Esophagus squamous epithelium (tissue), 5 donors: ENCODE results near the gene SLC27A6. TPM values are rescaled to one million over a fixed set of nuclear protein-coding genes. Genes with fewer than 3 reads are reported as not detected.
"Not testable (repeated sequence)": the region's sequence is repeated elsewhere in the genome, so short reads cannot be mapped to it uniquely, and the experiment has no call there.

Source experiments
- DNase-seq: peaks from one replicate; lab custom pipeline; 2025; lab: John Stamatoyannopoulos, UW
- H3K27ac ChIP-seq, 4 donors: fragments of 200-600 bp; sonication (generic); one replicate each; pipeline ENCODE4 v1.5.1; 2016 to 2019; ENCODE audit warnings: mild to moderate bottlenecking in 1 of 4
- H3K27me3 ChIP-seq, 4 donors: fragments of 200-600 bp; sonication (generic); 1 replicate in 3 of 4; 2 replicates in 1 of 4; pipeline versions ENCODE4 v1.5.1 to v1.6.0; 2017 to 2021; ENCODE audit warnings: antibody characterized with exemption in 1 of 4
- H3K36me3 ChIP-seq, 3 donors: fragments of 200-600 bp; sonication (generic); one replicate each; pipeline ENCODE4 v1.5.1; 2016 to 2019
- H3K4me1 ChIP-seq, 3 donors: fragments of 200-600 bp; sonication (generic); one replicate each; pipeline ENCODE4 v1.5.1; 2017 to 2019
- H3K4me3 ChIP-seq, 4 donors: fragments of 200-600 bp; sonication (generic); 1 replicate in 3 of 4; 2 replicates in 1 of 4; pipeline ENCODE4 v1.5.1; 2016 to 2019; ENCODE audit warnings: mild to moderate bottlenecking in 2 of 4, moderate library complexity in 1 of 4
- H3K9me3 ChIP-seq, 3 donors: fragments of 200-600 bp; sonication (generic); one replicate each; pipeline ENCODE4 v1.5.1; 2016 to 2019
- CTCF ChIP-seq, 6 experiments: fragments of 450-650 bp in 4 of 6; fragments of 200-600 bp in 2 of 6; sonication (generic) in 2 of 6; IDR thresholded peaks; one replicate each; pipeline ENCODE4 v1.5.1; 2016 to 2019; ENCODE audit warnings: antibody characterized with exemption in 6 of 6, mild to moderate bottlenecking in 4 of 6, moderate library complexity in 4 of 6
- POLR2A ChIP-seq, 4 donors: fragments of 450-650 bp; IDR thresholded peaks; one replicate each; pipeline ENCODE4 v1.6.1; 2017; ENCODE audit warnings: antibody characterized with exemption in 4 of 4, mild to moderate bottlenecking in 4 of 4, moderate library complexity in 3 of 4
- WGBS, 2 donors: methylation state at CpG; one replicate each; pipeline ENCODE4 v1.1.5; 2018; 5-methylcytosine and 5-hydroxymethylcytosine counted together
- intact Hi-C: fragments of 100-400 bp; cut with DNase I; formaldehyde crosslinking; loops from one replicate; pipeline ENCODE4 v1.15.0; 2022
- total RNA-seq, 4 donors: library from RNA; depleted of rRNA; stranded (reverse); fragments of >200 nt; gene quantifications; one replicate each; pipeline ENCODE4 v1.1.0, GENCODE V29; 2016
- donor health status: DM: yes; HTN: yes; CAD: no.

Gene SLC27A6
- total RNA-seq, 4 donors from 2014 or later, result 1.3 to 8.0 (median 4.7) TPM

GRCh38 chr5:129031886-129032683, 66.8 kb downstream of the SLC27A6 start:
- Histone ChIP-seq H3K27me3 (no peaks in the 10 kb centered on the region), H3K4me1 (no peaks in the 10 kb centered on the region), H3K9me3 (no peaks in the 10 kb centered on the region), H3K4me3 (no peak overlapping the region), H3K27ac (no peak overlapping the region), H3K36me3 (no peaks in the 10 kb centered on the region)
- no peak for DNase-seq
- TF ChIP-seq POLR2A (IDR thresholded peaks at IDR 0.05) (no peak), CTCF (IDR thresholded peaks at IDR 0.05) (no peak)
- intact Hi-C loops, result no loop called here

GRCh38 chr5:129036257-129036656, 71.0 kb downstream of the SLC27A6 start:
- intact Hi-C loops, DNase-seq: not testable (repeated sequence)
- WGBS, 2 donors, result 89 to 96% methylated on average over 3 of the region's 3 CpGs

GRCh38 chr5:129041196-129041881, 76.1 kb downstream of the SLC27A6 start:
- H3K36me3 ChIP-seq, result no peaks in the 10 kb centered on the region
- intact Hi-C loops, result no loop called here
- no peaks in the 10 kb centered on the region for H3K27me3 ChIP-seq
- H3K4me3 ChIP-seq, result no peak overlapping the region
- no peaks in the 10 kb centered on the region for H3K4me1 ChIP-seq
- WGBS, 2 donors, result 51 to 69% methylated on average over 4 of the region's 4 CpGs
- TF ChIP-seq CTCF (IDR thresholded peaks at IDR 0.05) (no peak), POLR2A (IDR thresholded peaks at IDR 0.05) (no peak)
- H3K9me3 ChIP-seq, result peaks cover 0 to 16% (median 0%) of the 10 kb centered on the region in 3 donors
- H3K27ac ChIP-seq, result no peak overlapping the region
- no peak for DNase-seq

More at GRCh38 chr5:129036257-129036656, 71.0 kb downstream of the SLC27A6 start:
- not testable (repeated sequence) for H3K36me3 ChIP-seq, H3K27me3 ChIP-seq, H3K4me3 ChIP-seq, H3K27ac ChIP-seq, H3K4me1 ChIP-seq, H3K9me3 ChIP-seq

- intact Hi-C loops, result no loop called here
- Histone ChIP-seq H3K4me1 (no peaks in the 10 kb centered on the region), H3K27me3 (no peaks in the 10 kb centered on the region), H3K36me3 (no peaks in the 10 kb centered on the region), H3K27ac (no peak overlapping the region), H3K9me3 (peaks cover 0 to 16% (median 0%) of the 10 kb centered on the region in 3 donors), H3K4me3 (no peak overlapping the region)
- 83 to 92% methylated on average over 4 of the region's 4 CpGs for WGBS, 2 donors
- TF ChIP-seq CTCF (IDR thresholded peaks at IDR 0.05), result no peak
- TF ChIP-seq POLR2A (IDR thresholded peaks at IDR 0.05), result no peak
- DNase-seq, result no peak
These were observed 77.0 kb downstream of the SLC27A6 start for GRCh38 chr5:129042306-129042705.

- 40 to 43% methylated on average over 1 of the region's 1 CpG for WGBS, 2 donors
- no peak for DNase-seq
- Histone ChIP-seq H3K27me3 (no peaks in the 10 kb centered on the region), H3K9me3 (peaks cover 0 to 16% (median 0%) of the 10 kb centered on the region in 3 donors), H3K27ac (no peak overlapping the region), H3K4me1 (no peaks in the 10 kb centered on the region), H3K4me3 (no peak overlapping the region), H3K36me3 (no peaks in the 10 kb centered on the region)
- intact Hi-C loops, result no loop called here
- TF ChIP-seq CTCF (IDR thresholded peaks at IDR 0.05) (no peak), POLR2A (IDR thresholded peaks at IDR 0.05) (no peak)
These were observed 78.6 kb downstream of the SLC27A6 start for GRCh38 chr5:129043894-129044293.
